ENCODE results near the gene IRF9.

Gene IRF9

GRCh38 chr14:24135834-24136683 lies 25.0 kb upstream of the IRF9 start, which contains the start of gene PSME1:
PSME1 (plus strand) TSS chr14:24136194; CDS start chr14:24136263, 69 bp downstream.
- Histone ChIP-seq H3K27ac (replicated peaks; ENCODE audit: low read length) (no peak within 1 kb of the TSS), H3K27me3 (ENCODE audit: control insufficient read depth in 3 of 3, insufficient read depth in 3 of 3, low read depth in 1 of 3, low read length in 3 of 3) (no peaks in the 10 kb centered on the region), H2BK12ac (ENCODE audit: low read length) (no peak within 1 kb of the TSS), H2AK5ac (ENCODE audit: low read depth, low read length) (peak within 1 kb of the TSS; percentile 79), H2BK120ac (ENCODE audit: low read depth, low read length) (no peak within 1 kb of the TSS), H3K79me1 (ENCODE audit: low read depth, low read length) (peaks cover 5% of the 10 kb centered on the region), H3K4me1 (ENCODE audit: control insufficient read depth in 2 of 2, insufficient read depth in 1 of 2, low read depth in 1 of 2, low read length in 2 of 2) (peaks cover 11 to 12% of the 10 kb centered on the region in 2 donors), H3K14ac (ENCODE audit: low read length) (peak within 1 kb of the TSS; percentile 98), H3K4ac (ENCODE audit: low read length) (no peak within 1 kb of the TSS), H3K18ac (ENCODE audit: low read length) (peak within 1 kb of the TSS; percentile 100), H4K91ac (ENCODE audit: low read depth, low read length, poor library complexity) (peak within 1 kb of the TSS; percentile 90), H3K4me2 (ENCODE audit: insufficient read depth, low read length, poor library complexity, severe bottlenecking) (peak within 1 kb of the TSS; percentile 90), H3K4me3 (ENCODE audit: low read length in 2 of 2) (peak within 1 kb of the TSS; percentile 87 to 94), H3K9me3 (replicated peaks in 1 of 2; ENCODE audit: control insufficient read depth in 2 of 2, insufficient read depth in 1 of 2, low read depth in 1 of 2, low read length in 2 of 2) (no peaks in the 10 kb centered on the region), H4K8ac (ENCODE audit: low read depth, low read length) (peak within 1 kb of the TSS; percentile 93), H2BK15ac (ENCODE audit: low read length) (peak within 1 kb of the TSS; percentile 83), H3K23ac (ENCODE audit: low read depth, low read length, poor library complexity) (peak within 1 kb of the TSS; percentile 75), H3K36me3 (replicated peaks in 1 of 2; ENCODE audit: control insufficient read depth in 2 of 2, insufficient read depth in 2 of 2, low read length in 2 of 2) (peaks cover 19 to 32% of the 10 kb centered on the region in 2 donors), H2AFZ (ENCODE audit: low read length) (peak within 1 kb of the TSS; percentile 95), H3K9ac (ENCODE audit: low read depth, low read length, poor library complexity) (peak within 1 kb of the TSS; percentile 96), H2BK5ac (ENCODE audit: low read length) (peak within 1 kb of the TSS; percentile 73)
- no CpG with 5 or more reads among the region's 75 CpGs for WGBS, 2 donors (ENCODE audit: extremely low coverage in 2 of 2, insufficient read length in 2 of 2, insufficient replicate concordance in 1 of 2)
- DNase-seq (ENCODE audit: low spot score) = peak; percentile 85

DNA sequence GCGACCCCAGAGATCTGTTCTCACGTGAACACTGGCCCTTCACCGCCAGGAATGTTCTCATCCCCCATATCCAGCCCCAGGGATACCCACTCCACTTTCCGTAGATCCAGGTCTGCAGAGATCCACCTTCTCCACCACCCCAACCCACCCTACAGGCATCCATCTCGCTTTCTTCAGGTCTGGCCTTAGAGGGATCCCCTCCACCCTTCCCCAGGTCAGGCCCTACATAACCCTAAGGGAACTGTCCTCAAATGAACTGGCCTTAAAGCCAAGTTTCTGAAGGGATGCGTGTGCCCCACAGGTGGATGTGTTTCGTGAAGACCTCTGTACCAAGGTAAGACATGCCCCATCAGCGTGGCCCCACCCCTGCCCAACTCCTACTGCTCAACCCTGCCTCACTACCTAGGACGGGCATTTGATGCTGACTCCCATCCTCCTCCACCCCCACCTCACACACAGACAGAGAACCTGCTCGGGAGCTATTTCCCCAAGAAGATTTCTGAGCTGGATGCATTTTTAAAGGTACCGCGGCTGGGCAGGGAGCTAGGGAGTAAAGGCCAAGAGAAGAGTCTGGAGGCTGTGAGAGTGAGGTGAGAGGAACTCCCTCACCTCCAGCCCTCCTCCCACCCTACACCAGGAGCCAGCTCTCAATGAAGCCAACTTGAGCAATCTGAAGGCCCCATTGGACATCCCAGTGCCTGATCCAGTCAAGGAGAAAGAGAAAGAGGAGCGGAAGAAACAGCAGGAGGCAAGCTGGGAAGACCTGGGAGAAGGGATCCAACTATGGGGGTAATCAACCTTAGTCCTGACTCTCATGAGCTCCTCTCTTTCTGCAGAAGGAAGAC lies 24.2 kb upstream of the IRF9 start:
- peak overlapping the region; percentile 87 to 94 for H3K4me3 ChIP-seq (ENCODE audit: low read length in 2 of 2)
- WGBS, 2 donors (ENCODE audit: extremely low coverage in 2 of 2, insufficient read length in 2 of 2, insufficient replicate concordance in 1 of 2) = no CpG with 5 or more reads among the region's 13 CpGs
- H3K18ac ChIP-seq (ENCODE audit: low read length) = peak overlapping the region; percentile 100
- no peaks in the 10 kb centered on the region for H3K27me3 ChIP-seq (ENCODE audit: control insufficient read depth in 3 of 3, insufficient read depth in 3 of 3, low read depth in 1 of 3, low read length in 3 of 3)
- H2AK5ac ChIP-seq (ENCODE audit: low read depth, low read length) = peak overlapping the region; percentile 79
- H3K23ac ChIP-seq (ENCODE audit: low read depth, low read length, poor library complexity) = peak overlapping the region; percentile 75
- no peak overlapping the region for H2BK15ac ChIP-seq (ENCODE audit: low read length)
- no peak overlapping the region for H2BK120ac ChIP-seq (ENCODE audit: low read depth, low read length)
- no peaks in the 10 kb centered on the region for H3K9me3 ChIP-seq (replicated peaks in 1 of 2; ENCODE audit: control insufficient read depth in 2 of 2, insufficient read depth in 1 of 2, low read depth in 1 of 2, low read length in 2 of 2)
- H2BK5ac ChIP-seq (ENCODE audit: low read length) = peak overlapping the region; percentile 73
- no peak overlapping the region for H4K8ac ChIP-seq (ENCODE audit: low read depth, low read length)
- H3K79me1 ChIP-seq (ENCODE audit: low read depth, low read length) = peaks cover 7% of the 10 kb centered on the region
- no peak overlapping the region for H2BK12ac ChIP-seq (ENCODE audit: low read length)
- no peak overlapping the region for H4K91ac ChIP-seq (ENCODE audit: low read depth, low read length, poor library complexity)
- no peak overlapping the region for H3K27ac ChIP-seq (replicated peaks; ENCODE audit: low read length)
- H3K9ac ChIP-seq (ENCODE audit: low read depth, low read length, poor library complexity) = peak overlapping the region; percentile 96
- DNase-seq (ENCODE audit: low spot score) = no peak
- H3K4me1 ChIP-seq (ENCODE audit: control insufficient read depth in 2 of 2, insufficient read depth in 1 of 2, low read depth in 1 of 2, low read length in 2 of 2) = peaks cover 11 to 12% of the 10 kb centered on the region in 2 donors
- H3K36me3 ChIP-seq (replicated peaks in 1 of 2; ENCODE audit: control insufficient read depth in 2 of 2, insufficient read depth in 2 of 2, low read length in 2 of 2) = peaks cover 19 to 32% of the 10 kb centered on the region in 2 donors
- no peak overlapping the region for H3K14ac ChIP-seq (ENCODE audit: low read length)
- peak overlapping the region; percentile 90 for H3K4me2 ChIP-seq (ENCODE audit: insufficient read depth, low read length, poor library complexity, severe bottlenecking)
- H2AFZ ChIP-seq (ENCODE audit: low read length) = peak overlapping the region; percentile 95
- H3K4ac ChIP-seq (ENCODE audit: low read length) = no peak overlapping the region

DNA sequence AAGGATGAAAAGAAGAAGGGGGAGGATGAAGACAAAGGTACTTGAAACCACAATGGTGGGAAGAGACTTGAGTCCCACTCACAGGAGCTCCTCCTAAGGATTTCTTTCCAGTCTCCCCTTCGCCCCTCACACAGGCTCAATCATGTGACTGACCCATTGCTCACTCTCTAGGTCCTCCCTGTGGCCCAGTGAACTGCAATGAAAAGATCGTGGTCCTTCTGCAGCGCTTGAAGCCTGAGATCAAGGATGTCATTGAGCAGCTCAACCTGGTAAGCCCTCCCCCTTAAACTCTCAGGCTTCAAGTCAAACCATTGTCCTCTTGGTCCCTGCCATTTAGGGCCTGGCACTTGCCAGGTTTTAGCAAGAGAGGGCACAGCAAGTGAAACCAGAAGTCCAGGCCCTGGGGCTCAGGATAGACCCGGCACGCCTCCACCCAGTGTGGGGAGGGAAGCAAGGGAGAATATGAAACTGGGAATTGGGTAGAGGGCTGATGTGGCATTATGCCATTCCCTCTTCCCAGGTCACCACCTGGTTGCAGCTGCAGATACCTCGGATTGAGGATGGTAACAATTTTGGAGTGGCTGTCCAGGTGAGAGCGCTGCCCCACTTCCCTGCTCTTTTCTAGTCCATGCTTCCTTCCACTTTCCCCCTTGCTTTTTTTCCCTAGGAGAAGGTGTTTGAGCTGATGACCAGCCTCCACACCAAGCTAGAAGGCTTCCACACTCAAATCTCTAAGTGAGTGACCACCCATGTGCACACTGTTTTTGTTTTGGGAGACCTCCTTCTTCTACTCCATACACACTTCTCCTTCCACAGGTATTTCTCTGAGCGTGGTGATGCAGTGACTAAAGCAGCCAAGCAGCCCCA lies 23.3 kb upstream of the IRF9 start:
- peaks cover 20 to 35% of the 10 kb centered on the region in 2 donors for H3K36me3 ChIP-seq (replicated peaks in 1 of 2; ENCODE audit: control insufficient read depth in 2 of 2, insufficient read depth in 2 of 2, low read length in 2 of 2)

More for the DNA sequence above, 23.3 kb upstream of the IRF9 start:
- H2AK5ac ChIP-seq (ENCODE audit: low read depth, low read length) = no peak overlapping the region
- H3K4me1 ChIP-seq (ENCODE audit: control insufficient read depth in 2 of 2, insufficient read depth in 1 of 2, low read depth in 1 of 2, low read length in 2 of 2) = peaks cover 12 to 14% of the 10 kb centered on the region in 2 donors
- no peak overlapping the region for H2BK12ac ChIP-seq (ENCODE audit: low read length)
- H3K27ac ChIP-seq (replicated peaks; ENCODE audit: low read length) = no peak overlapping the region
- no peak overlapping the region for H2AFZ ChIP-seq (ENCODE audit: low read length)
- H3K4me3 ChIP-seq (ENCODE audit: low read length in 2 of 2) = peak overlapping the region in 1 of 2 donors; percentile 87
- H3K79me1 ChIP-seq (ENCODE audit: low read depth, low read length) = peaks cover 7% of the 10 kb centered on the region
- H2BK5ac ChIP-seq (ENCODE audit: low read length) = no peak overlapping the region
- no peaks in the 10 kb centered on the region for H3K27me3 ChIP-seq (ENCODE audit: control insufficient read depth in 3 of 3, insufficient read depth in 3 of 3, low read depth in 1 of 3, low read length in 3 of 3)
- no peak overlapping the region for H3K14ac ChIP-seq (ENCODE audit: low read length)
- H4K91ac ChIP-seq (ENCODE audit: low read depth, low read length, poor library complexity) = no peak overlapping the region
- no peaks in the 10 kb centered on the region for H3K9me3 ChIP-seq (replicated peaks in 1 of 2; ENCODE audit: control insufficient read depth in 2 of 2, insufficient read depth in 1 of 2, low read depth in 1 of 2, low read length in 2 of 2)
- no peak for DNase-seq (ENCODE audit: low spot score)
- H2BK15ac ChIP-seq (ENCODE audit: low read length) = no peak overlapping the region
- H2BK120ac ChIP-seq (ENCODE audit: low read depth, low read length) = no peak overlapping the region
- peak overlapping the region; percentile 85 for H3K23ac ChIP-seq (ENCODE audit: low read depth, low read length, poor library complexity)
- H4K8ac ChIP-seq (ENCODE audit: low read depth, low read length) = no peak overlapping the region
- no peak overlapping the region for H3K4me2 ChIP-seq (ENCODE audit: insufficient read depth, low read length, poor library complexity, severe bottlenecking)
- no CpG with 5 or more reads among the region's 8 CpGs for WGBS, 2 donors (ENCODE audit: extremely low coverage in 2 of 2, insufficient read length in 2 of 2, insufficient replicate concordance in 1 of 2)
- H3K9ac ChIP-seq (ENCODE audit: low read depth, low read length, poor library complexity) = no peak overlapping the region
- H3K18ac ChIP-seq (ENCODE audit: low read length) = no peak overlapping the region
- H3K4ac ChIP-seq (ENCODE audit: low read length) = no peak overlapping the region
